Skeletal muscle cell (primary cell): ENCODE results near the gene WRNIP1.

Experiments
- DNase-seq: peaks from one replicate; pipeline ENCODE4 v3.0.0-alpha.2; 2010; ENCODE audit warnings: low read depth
- H3K4me3 ChIP-seq: 2 replicates; pipeline ENCODE4 v1.5.1; 2011; ENCODE audit warnings: low read depth, mild to moderate bottlenecking, control low read depth, low read length, moderate library complexity

WRNIP1 gene

DNA sequence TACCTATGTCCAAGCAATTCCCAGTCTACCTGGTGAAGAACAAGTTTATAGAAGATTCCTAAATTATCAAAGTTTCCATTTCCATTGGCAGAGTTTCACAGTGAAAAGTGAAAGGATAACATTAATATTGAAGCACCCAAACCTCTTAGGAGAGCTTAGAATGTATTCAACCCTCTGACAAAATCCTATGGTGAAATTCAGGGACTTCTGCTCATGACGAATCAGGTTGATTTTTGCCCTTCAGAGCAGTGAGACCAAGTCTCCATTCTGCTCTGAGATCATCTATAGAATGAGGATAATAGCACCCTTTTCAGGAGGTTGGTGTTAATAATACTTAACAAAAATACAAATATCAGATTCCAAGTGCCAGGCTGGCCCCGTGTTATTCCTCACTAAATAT, 60.9 kb downstream of the WRNIP1 start:
- no peak overlapping the region for H3K4me3 ChIP-seq
- no peak for DNase-seq

DNA sequence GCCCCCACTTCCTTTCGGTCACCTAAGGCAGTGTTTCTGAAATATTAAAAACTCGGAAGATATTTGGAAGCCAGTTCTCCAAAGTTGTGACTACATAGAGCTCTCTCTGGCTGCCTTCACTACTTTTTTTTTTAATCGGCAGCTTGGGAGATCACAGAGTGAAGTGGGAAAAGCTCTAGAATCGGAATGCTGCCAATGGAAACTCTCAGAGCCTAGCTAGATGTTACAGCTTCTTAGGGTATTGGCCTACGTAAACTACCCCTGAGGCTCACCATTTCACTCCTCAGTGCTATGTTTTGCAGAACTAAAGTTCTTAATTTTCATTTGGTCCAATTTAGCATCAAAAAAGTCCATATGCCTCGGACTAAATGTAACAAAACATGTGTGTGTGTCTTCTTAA, 61.9 kb downstream of the WRNIP1 start:
- no peak for DNase-seq
- no peak overlapping the region for H3K4me3 ChIP-seq

DNA sequence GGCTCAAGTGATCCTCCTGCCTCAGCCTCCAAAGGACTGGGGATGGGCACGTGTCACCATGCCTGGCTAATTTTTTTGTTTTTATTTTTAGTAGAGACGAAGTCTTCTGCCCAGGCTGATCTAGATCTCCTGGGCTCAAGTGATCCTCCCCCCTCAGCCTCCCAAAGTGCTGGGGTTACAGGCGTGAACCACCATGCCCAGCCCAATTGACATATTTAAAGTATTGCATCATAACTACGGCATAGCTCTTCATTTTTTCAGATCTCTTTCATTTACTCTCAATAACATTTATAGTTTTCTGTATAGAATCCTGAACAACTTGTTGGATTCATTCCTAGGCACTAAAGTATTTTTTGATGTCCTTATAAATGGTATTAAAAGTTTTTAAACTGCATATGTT, 63.4 kb downstream of the WRNIP1 start:
- no peak overlapping the region for H3K4me3 ChIP-seq
- no peak for DNase-seq

DNA sequence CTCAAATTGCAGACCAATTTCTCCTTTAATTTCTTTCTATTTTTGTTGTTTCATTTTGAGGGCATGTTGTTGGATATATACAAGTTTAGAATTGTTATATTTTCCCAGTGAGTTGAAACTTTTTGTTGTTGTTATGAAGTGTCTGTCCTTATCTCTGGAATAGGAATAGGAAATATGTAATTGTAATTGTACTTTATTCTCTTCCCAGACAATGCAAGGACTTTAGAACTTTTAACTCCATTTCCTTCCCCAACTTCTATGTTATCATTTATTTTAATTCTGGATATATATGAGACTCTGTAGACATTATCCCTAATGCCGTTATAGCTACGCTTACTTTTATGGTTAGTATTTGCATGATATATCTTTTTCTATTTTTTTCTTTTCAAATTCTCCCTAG, 64.1 kb downstream of the WRNIP1 start:
- H3K4me3 ChIP-seq = no peak overlapping the region
- DNase-seq = no peak

DNA sequence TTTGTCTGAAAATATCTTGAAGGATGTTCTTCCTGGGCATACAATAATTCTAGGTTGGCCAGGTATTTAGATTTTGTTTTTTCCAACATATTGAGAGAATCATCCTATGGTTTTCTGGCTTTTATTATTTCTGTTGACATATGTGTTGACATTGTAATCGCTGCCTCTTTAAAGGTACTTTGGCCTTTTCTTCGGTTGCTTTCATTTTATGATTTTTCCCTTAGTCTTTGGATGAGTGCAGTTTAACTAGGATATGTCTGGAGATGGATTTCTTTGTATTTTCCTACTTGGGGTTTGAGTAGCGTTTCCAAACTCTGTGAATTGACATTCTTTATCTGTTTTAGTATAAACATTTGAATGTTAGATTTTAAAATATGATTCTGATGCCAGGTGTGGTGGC, 65.0 kb downstream of the WRNIP1 start:
- no peak for DNase-seq
- no peak overlapping the region for H3K4me3 ChIP-seq

DNA sequence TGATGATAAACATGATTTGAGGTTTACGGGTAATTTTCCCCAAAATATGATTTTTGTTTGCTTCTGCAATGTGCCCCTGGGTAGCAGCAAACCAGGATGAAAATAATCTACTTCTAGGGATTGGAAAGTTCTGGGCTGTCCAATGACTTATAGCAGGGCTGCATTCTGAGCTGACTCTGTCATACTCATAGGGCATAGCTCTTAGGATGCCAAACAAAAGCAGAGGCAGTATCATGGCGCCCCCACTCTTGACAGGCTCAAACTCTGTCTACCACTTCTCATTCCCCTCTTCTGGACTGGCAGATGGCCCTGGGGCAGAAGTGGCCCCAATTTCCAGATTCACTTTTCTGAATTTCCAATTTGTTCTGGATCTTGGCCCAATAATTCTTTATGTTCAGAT, 66.2 kb downstream of the WRNIP1 start:
- no peak overlapping the region for H3K4me3 ChIP-seq
- DNase-seq = no peak

DNA sequence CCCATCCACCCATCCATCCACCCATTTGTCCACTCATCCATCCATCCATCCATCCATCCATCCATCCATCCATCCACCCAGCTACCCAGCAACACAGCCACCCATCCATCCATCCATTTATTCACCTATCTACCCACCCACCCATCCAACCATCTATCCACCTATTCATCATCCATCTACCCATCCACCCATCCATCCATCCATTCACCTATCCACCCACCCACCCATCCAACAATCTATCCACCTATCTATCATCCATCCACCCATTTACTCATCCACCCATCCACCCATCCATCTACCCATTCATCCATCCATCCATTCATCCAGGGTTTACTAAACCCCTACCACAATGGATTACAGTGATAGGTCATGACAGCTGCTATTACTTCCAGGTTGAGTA, 69.1 kb downstream of the WRNIP1 start:
- no peak overlapping the region for H3K4me3 ChIP-seq
- no peak for DNase-seq
